ENCODE data around the gene TRIM67.

GRCh38 chr1:231260351-231260750 is 98.5 kb downstream of the TRIM67 start:
- no peak for TF ChIP-seq CTCF (IDR thresholded peaks at IDR 0.05)
- no peak for TF ChIP-seq POLR2A (IDR thresholded peaks at IDR 0.05)
